HepG2 (cell line): ENCODE results near the gene NMT2. TPM values are rescaled to one million over a fixed set of nuclear protein-coding genes. Genes with fewer than 3 reads are reported as not detected.

Experiments used
- ATF6 ChIP-seq: sonication (generic); formaldehyde crosslinking; conservative IDR thresholded peaks from 2 replicates; pipeline ENCODE4 v1.4.0; 2020; ENCODE audit warnings: missing genetic modification reagents
- CBX5 ChIP-seq: sonication (generic); formaldehyde crosslinking; IDR thresholded peaks from 2 replicates; pipeline ENCODE4 v1.4.0; 2020; ENCODE audit warnings: missing genetic modification reagents, borderline replicate concordance
- FOXK1 ChIP-seq: sonication (generic); formaldehyde crosslinking; IDR thresholded peaks from 2 replicates; pipeline ENCODE4 v1.4.0; 2020; ENCODE audit warnings: low read depth, missing genetic modification reagents, borderline replicate concordance
- FOXK2 ChIP-seq: fragments of 450-650 bp; IDR thresholded peaks from 2 replicates; pipeline ENCODE4 v1.6.1; 2016
- HMGXB4 ChIP-seq, 2 experiments: sonication (generic) in 1 of 2; formaldehyde crosslinking in 1 of 2; IDR thresholded peaks; 2 replicates each; pipeline versions ENCODE4 v1.4.0 to v1.6.1; 2018 to 2020; ENCODE audit warnings: missing genetic modification reagents in 2 of 2, borderline replicate concordance in 1 of 2, low read depth in 1 of 2, mild to moderate bottlenecking in 1 of 2, missing biosample characterization in 1 of 2
- HNRNPH1 ChIP-seq: fragments of 200-400 bp; formaldehyde crosslinking; optimal IDR thresholded peaks from 2 replicates; pipeline ENCODE3; 2017; ENCODE audit warnings: mild to moderate bottlenecking, low read depth, low read length
- KDM5A ChIP-seq: fragments of 200-600 bp; sonication (generic); IDR thresholded peaks from 2 replicates; pipeline ENCODE4 v1.7.0; 2018; ENCODE audit warnings: antibody characterized with exemption, mild to moderate bottlenecking, low read length, borderline replicate concordance
- KLF16 ChIP-seq, 2 experiments: sonication (generic) in 1 of 2; formaldehyde crosslinking in 1 of 2; IDR thresholded peaks; 2 replicates each; pipeline versions ENCODE4 v1.6.1 to v1.8.0; 2016 to 2023; ENCODE audit warnings: missing genetic modification reagents in 2 of 2, missing compliant biosample characterization in 1 of 2
- MAFG ChIP-seq: sonication (generic); formaldehyde crosslinking; IDR thresholded peaks from 2 replicates; pipeline ENCODE4 v1.5.1; 2020; ENCODE audit warnings: mild to moderate bottlenecking, missing genetic modification reagents
- NCOR1 ChIP-seq: fragments of 200-600 bp; sonication (generic); IDR thresholded peaks from 2 replicates; pipeline ENCODE4 v1.7.0; 2017; ENCODE audit warnings: antibody characterized with exemption, low read length, borderline replicate concordance
- POLR2G ChIP-seq: fragments of 200-400 bp; formaldehyde crosslinking; IDR thresholded peaks from 2 replicates; pipeline ENCODE4 v1.6.1; 2018; ENCODE audit warnings: mild to moderate bottlenecking, low read depth, low read length, moderate library complexity
- RFXANK ChIP-seq: IDR thresholded peaks from 2 replicates; pipeline ENCODE4 v1.6.1; 2016
- SPEN ChIP-seq: sonication (generic); formaldehyde crosslinking; IDR thresholded peaks from 2 replicates; pipeline ENCODE4 v1.5.1; 2020; ENCODE audit warnings: low read depth, mild to moderate bottlenecking, missing genetic modification reagents
- THAP11 ChIP-seq: IDR thresholded peaks from 2 replicates; pipeline ENCODE4 v1.6.1; 2016; ENCODE audit warnings: missing biosample characterization, missing genetic modification reagents
- ZBED4 ChIP-seq: sonication (generic); formaldehyde crosslinking; IDR thresholded peaks from 2 replicates; pipeline ENCODE4 v1.4.0; 2020; ENCODE audit warnings: missing genetic modification reagents, borderline replicate concordance
- ZNF275 ChIP-seq: sonication (generic); formaldehyde crosslinking; IDR thresholded peaks from 2 replicates; pipeline ENCODE4 v1.8.0; 2022; ENCODE audit warnings: missing genetic modification reagents, mild to moderate bottlenecking, inconsistent platforms, borderline replicate concordance
- ZNF343 ChIP-seq: sonication (generic); formaldehyde crosslinking; IDR thresholded peaks from 2 replicates; pipeline ENCODE4 v1.4.0; 2020; ENCODE audit warnings: mild to moderate bottlenecking, missing genetic modification reagents
- ZNF451 ChIP-seq: sonication (generic); formaldehyde crosslinking; IDR thresholded peaks from 2 replicates; pipeline ENCODE4 v1.5.0; 2020; ENCODE audit warnings: mild to moderate bottlenecking, missing genetic modification reagents
- ZNF564 ChIP-seq: sonication (generic); formaldehyde crosslinking; IDR thresholded peaks from 2 replicates; pipeline ENCODE4 v1.8.1; 2023; ENCODE audit warnings: mild to moderate bottlenecking, missing genetic modification reagents
- ZNF619 ChIP-seq: sonication (generic); formaldehyde crosslinking; IDR thresholded peaks from 2 replicates; pipeline ENCODE4 v1.4.0; 2020; ENCODE audit warnings: mild to moderate bottlenecking, missing genetic modification reagents
- ZNF749 ChIP-seq: sonication (generic); formaldehyde crosslinking; IDR thresholded peaks from 2 replicates; pipeline ENCODE4 v1.8.0; 2022; ENCODE audit warnings: mild to moderate bottlenecking, missing genetic modification reagents, moderate library complexity, borderline replicate concordance
- ZNF781 ChIP-seq: sonication (generic); formaldehyde crosslinking; IDR thresholded peaks from 2 replicates; pipeline ENCODE4 v1.5.1; 2020; ENCODE audit warnings: borderline replicate concordance, mild to moderate bottlenecking, missing genetic modification reagents; ENCODE audit errors: not compliant biosample characterization
- polyA plus RNA-seq, 8 experiments: library from polyadenylated mRNA; depleted of rRNA in 3 of 8; stranded (reverse) in 7 of 8; unstranded in 1 of 8; fragments of >200 nt; fragmentation: Illumina TruSeq in 4 of 8; extraction: Trizol in 4 of 8; gene quantifications; 2 replicates each; pipeline versions ENCODE4 v1.2.1 to v1.2.3, GENCODE V29; 2011 to 2016; ENCODE audit warnings: low read depth in 4 of 8, missing spikeins in 1 of 8, mixed read lengths in 1 of 8; ENCODE audit not compliant: insufficient read depth in 1 of 8
- total RNA-seq, 5 experiments: library from RNA; depleted of rRNA; stranded (reverse); fragments of >200 nt; fragmentation: Illumina TruSeq; extraction: Trizol; gene quantifications; 2 replicates each; pipeline ENCODE4 v1.2.3, GENCODE V29; 2016; ENCODE audit warnings: low read depth in 1 of 5

Gene NMT2
- total and polyA plus RNA-seq, 2 of the 13 experiments (the other 11 are each of a cell fraction or from before 2014, with no cell fraction given), result 10.1 to 23.8 TPM

- TF ChIP-seq CBX5 (no peak), ZNF781 (no peak), FOXK1 (CRISPR knock-in tag) (no peak), ZNF749 (CRISPR knock-in tag) (peak; percentile 61; the same call in 1 of the 2 replicates), ZBED4 (CRISPR knock-in tag) (no peak), ZNF564 (CRISPR knock-in tag) (no peak), ATF6 (CRISPR knock-in tag) (no peak), HMGXB4 (CRISPR knock-in tag; IDR thresholded peaks at IDR 0.05; ENCODE audit: borderline replicate concordance in 1 of 2, low read depth in 1 of 2) (peak; percentile 65 to 87; a peak in 3 of 4 replicates), KDM5A (no peak), MAFG (CRISPR knock-in tag) (no peak), NCOR1 (no peak), THAP11 (CRISPR knock-in tag) (no peak), ZNF343 (CRISPR knock-in tag) (no peak), HNRNPH1 (no peak), ZNF275 (peak; percentile 76; the same call in 1 of the 2 replicates), FOXK2 (no peak), RFXANK (no peak), ZNF451 (0 out of 2 replicates have a peak, but pooled peaks have one; percentile 21), ZNF619 (CRISPR knock-in tag) (no peak), SPEN (0 out of 2 replicates have a peak, but pooled peaks have one; percentile 54), POLR2G (peak; percentile 74), KLF16 (CRISPR knock-in tag; IDR thresholded peaks at IDR 0.05) (peak in 1 of 2 experiments; percentile 50; a peak in 2 of 4 replicates)
These were observed at the start of gene NMT2 (continued) for GRCh38 chr10:15168291-15168785.
